K562 treated with DMSO at 1 percent for 12 hours (cell line): ENCODE results near the gene FAM83G. TPM values are rescaled to one million over a fixed set of nuclear protein-coding genes. Genes with fewer than 3 reads are reported as not detected.

Experiments
- total RNA-seq: library from RNA; unstranded; fragments of 300-600 nt; gene quantifications from 2 replicates; pipeline ENCODE4 v1.2.3, GENCODE V29; 2022; ENCODE audit not compliant: insufficient read depth

Gene FAM83G, protein sequence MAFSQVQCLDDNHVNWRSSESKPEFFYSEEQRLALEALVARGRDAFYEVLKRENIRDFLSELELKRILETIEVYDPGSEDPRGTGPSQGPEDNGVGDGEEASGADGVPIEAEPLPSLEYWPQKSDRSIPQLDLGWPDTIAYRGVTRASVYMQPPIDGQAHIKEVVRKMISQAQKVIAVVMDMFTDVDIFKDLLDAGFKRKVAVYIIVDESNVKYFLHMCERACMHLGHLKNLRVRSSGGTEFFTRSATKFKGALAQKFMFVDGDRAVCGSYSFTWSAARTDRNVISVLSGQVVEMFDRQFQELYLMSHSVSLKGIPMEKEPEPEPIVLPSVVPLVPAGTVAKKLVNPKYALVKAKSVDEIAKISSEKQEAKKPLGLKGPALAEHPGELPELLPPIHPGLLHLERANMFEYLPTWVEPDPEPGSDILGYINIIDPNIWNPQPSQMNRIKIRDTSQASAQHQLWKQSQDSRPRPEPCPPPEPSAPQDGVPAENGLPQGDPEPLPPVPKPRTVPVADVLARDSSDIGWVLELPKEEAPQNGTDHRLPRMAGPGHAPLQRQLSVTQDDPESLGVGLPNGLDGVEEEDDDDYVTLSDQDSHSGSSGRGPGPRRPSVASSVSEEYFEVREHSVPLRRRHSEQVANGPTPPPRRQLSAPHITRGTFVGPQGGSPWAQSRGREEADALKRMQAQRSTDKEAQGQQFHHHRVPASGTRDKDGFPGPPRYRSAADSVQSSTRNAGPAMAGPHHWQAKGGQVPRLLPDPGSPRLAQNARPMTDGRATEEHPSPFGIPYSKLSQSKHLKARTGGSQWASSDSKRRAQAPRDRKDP
- total RNA-seq: 3.4 and 8.1 TPM in 2 replicates

DNA sequence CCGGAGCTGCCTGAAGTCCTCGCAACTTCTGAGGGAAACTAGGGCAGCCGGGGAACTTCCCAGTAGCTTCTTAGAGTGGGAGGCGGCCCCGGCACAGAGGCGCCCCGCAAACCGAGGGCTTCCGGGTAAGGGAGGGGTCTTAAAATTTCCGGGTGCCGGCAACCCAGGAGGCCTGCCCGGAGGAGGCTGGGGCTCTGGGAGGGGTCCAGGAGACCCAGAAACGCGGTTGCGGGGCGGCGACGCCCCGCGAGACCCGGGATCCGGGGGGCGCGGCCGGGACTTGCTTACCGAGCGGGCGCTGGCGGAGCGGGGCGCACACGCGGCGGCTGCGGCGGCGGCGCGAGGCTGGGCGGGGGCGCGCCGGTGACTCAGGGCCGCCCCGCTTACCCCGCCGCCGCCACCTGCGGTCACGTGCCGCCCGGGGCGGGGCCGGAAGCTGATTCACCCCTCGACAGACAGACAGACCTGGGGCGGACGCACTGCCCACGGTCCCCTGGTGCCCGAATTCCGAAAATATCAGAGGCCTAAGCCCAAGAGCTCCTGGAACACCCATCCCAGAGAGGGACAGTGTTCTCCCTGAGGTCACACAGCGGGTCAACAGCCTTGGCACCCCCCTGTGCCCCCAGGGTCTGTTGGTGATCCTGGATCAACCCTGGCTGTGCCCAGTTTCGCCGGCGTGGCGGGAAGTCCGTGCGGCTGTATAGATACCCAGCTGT, at the start of gene FAM83G:
FAM83G (minus strand) TSS at position 344 of the 716 bp plus-strand sequence. CDS start 723 bp downstream, outside the sequence.

DNA sequence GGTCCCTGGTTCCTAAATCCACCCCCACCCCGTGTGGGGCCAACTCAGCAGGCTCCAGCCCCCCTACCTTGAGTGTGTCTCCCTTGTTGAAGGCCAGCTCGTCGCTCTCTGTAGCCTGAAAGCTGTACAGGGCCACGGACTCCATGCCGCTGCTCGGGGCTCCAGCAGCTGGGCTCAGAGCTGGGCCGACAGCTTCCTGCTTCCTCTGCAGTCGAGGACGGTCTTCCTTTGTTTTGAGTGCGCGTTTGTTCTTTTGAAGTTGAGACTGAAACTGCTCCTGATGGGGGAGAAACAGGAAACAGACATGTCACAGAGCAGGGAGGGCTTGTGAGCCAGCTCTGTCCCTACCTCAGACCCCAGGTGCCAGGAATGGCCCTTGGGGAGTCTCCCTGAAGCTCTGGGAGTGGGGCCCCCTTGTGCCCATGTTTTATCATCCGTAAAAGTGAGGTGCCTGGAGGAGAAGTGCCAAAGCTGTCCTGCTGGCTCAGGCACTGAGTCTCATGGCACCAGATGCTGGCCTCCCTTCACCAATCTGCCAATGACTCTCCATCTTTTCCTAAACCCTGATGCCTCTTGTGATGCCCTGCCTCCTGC, 42.3 kb upstream of the FAM83G start, which contains the start of gene GRAP:
GRAP (minus strand) TSS at position 176 of the 594 bp plus-strand sequence; CDS start at position 145, 31 bp downstream.

DNA sequence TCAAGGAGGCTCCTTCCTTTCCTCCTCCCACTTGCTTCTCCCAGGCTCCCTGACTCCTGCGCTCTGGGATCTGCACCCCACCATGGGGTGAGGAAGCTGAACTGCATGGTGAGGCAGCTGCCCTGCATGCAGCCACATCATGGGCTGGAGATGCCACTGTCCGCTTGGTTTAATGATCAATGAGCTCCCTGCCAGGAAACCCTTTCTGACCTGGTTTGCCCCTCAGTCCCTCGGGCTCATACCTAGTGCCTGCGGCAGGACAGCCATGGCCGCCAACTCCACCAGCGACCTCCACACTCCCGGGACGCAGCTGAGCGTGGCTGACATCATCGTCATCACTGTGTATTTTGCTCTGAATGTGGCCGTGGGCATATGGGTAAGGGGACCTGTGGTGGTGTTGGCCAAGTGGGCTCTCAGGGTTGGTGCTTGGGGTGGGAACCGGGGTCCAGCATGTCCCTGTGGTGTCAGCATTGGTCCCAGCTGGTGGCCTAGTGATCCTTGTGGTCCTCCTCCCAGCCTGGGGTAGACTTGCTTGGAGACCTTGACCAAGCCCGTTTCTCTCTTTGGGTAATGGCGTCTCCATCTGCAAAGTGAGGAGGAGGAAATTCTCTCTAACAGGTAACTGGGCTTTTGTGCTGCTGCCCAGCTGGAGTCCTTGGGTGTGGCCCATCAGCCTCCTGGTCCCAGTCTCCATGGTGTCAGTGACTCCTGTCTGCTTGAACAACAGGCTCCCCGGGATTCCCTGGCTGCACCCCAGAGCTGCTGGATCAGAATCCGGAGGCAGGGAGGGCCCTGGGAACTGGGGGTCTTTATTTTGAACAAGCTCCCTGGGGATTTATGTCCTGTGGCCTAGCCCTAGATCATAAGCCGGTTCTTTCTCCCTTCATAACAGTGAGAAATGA, 52.4 kb downstream of the FAM83G start, which contains the start of gene SLC5A10:
SLC5A10 (plus strand) TSS at position 225 of the 902 bp plus-strand sequence; CDS start at position 266, 41 bp downstream.

Other genes starting within 250 kb of the FAM83G start
- 8.3 and 21.4 TPM in 2 replicates for gene TVP23B, start 223.6 kb downstream of the FAM83G start, total RNA-seq
- gene PRPSAP2, start 146.6 kb downstream of the FAM83G start, total RNA-seq: 19.8 and 32.7 TPM in 2 replicates
- gene SLC5A10, start 52.6 kb downstream of the FAM83G start, total RNA-seq: not detected in 2 replicates
- not detected in 2 replicates for gene GRAP, start 42.2 kb upstream of the FAM83G start, total RNA-seq
- not detected in 2 replicates for gene GRAPL, start 122.8 kb upstream of the FAM83G start, total RNA-seq
- gene EPN2, start 232.6 kb upstream of the FAM83G start, total RNA-seq: 3.7 and 9.1 TPM in 2 replicates